ENCODE measurements around the gene CHAF1B. TPM values are rescaled to one million over a fixed set of nuclear protein-coding genes. Genes with fewer than 3 reads are reported as not detected.

Gene CHAF1B
- total and polyA plus RNA-seq, 9 donors = 1.6 to 3.9 (median 2.7) TPM

DNA sequence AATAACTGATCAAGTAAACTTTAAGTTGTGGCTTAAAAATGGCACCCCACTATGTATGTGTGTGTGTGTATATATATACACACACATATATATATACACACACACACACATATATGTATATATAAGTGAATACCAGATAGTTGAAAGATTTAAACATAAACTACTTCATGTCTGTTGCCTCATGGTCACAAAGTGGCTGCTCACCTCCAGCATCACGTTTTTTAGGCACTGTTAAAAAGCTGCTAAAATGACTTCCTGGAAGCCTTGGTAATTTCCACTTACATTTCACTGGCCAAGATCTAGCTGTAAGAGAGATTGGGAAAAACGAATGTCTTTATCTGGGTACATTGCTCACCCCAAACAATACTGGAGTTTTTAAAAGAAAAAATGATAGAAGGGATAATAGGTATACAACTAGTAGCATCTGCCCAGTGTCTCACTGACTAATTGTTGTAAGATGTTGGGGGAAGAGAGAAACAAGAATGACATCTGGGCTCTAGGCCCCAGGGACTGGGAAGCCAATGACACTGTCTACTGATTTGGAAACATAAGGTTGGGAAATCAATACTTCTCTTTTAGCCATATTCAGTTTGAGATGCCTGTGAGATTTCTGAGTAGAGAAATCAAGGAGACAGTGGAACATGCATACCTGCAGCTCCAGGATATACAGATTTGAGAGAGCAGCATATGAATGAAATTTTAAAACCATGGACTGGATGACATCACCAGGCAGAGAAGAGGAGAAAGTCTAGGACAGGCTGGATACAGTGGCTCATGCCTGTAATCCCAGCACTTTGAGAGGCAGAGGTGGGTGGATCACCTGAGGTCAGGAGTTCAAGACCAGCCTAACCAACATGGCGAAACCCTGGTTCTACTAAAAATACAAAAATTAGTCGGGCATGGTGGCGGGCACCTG lies 51.9 kb downstream of the CHAF1B start:
- intact Hi-C loops (cut with DNase I) = no loop called here
- Histone ChIP-seq H3K4me3 (no peak overlapping the region), H3K27ac (no peak overlapping the region), H3K27me3 (no peaks in the 10 kb centered on the region), H3K36me3 (no peaks in the 10 kb centered on the region), H3K4me1 (ENCODE audit: insufficient read depth) (peaks cover 3% of the 10 kb centered on the region), H3K9me3 (no peaks in the 10 kb centered on the region)
- 67 to 83% (median 68%) methylated on average over 5 of the region's 5 CpGs for WGBS, 3 donors
- DNase-seq = no peak
- TF ChIP-seq EP300 (IDR thresholded peaks at IDR 0.05) = no peak
- TF ChIP-seq POLR2A (IDR thresholded peaks at IDR 0.05) = no peak
- TF ChIP-seq, protein P1, sequence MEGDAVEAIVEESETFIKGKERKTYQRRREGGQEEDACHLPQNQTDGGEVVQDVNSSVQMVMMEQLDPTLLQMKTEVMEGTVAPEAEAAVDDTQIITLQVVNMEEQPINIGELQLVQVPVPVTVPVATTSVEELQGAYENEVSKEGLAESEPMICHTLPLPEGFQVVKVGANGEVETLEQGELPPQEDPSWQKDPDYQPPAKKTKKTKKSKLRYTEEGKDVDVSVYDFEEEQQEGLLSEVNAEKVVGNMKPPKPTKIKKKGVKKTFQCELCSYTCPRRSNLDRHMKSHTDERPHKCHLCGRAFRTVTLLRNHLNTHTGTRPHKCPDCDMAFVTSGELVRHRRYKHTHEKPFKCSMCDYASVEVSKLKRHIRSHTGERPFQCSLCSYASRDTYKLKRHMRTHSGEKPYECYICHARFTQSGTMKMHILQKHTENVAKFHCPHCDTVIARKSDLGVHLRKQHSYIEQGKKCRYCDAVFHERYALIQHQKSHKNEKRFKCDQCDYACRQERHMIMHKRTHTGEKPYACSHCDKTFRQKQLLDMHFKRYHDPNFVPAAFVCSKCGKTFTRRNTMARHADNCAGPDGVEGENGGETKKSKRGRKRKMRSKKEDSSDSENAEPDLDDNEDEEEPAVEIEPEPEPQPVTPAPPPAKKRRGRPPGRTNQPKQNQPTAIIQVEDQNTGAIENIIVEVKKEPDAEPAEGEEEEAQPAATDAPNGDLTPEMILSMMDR (IDR thresholded peaks at IDR 0.05) = no peak

GRCh38 chr21:36437745-36438128 lies 52.5 kb downstream of the CHAF1B start:
- DNase-seq = peak in 2 of 5 donors; percentile 62 to 75
- Histone ChIP-seq H3K4me3 (no peak overlapping the region), H3K27me3 (no peaks in the 10 kb centered on the region), H3K9me3 (no peaks in the 10 kb centered on the region), H3K27ac (no peak overlapping the region), H3K36me3 (no peaks in the 10 kb centered on the region), H3K4me1 (ENCODE audit: insufficient read depth) (peaks cover 3% of the 10 kb centered on the region)
- TF ChIP-seq, protein P1 (IDR thresholded peaks at IDR 0.05) = no peak
- TF ChIP-seq POLR2A (IDR thresholded peaks at IDR 0.05) (no peak), EP300 (IDR thresholded peaks at IDR 0.05) (no peak)
- intact Hi-C loops (cut with DNase I) = no loop called here
- WGBS, 3 donors = 3 to 13% (median 7%) methylated on average over 6 of the region's 6 CpGs

- H3K4me1 ChIP-seq (ENCODE audit: insufficient read depth) = peaks cover 3% of the 10 kb centered on the region
- intact Hi-C loops (cut with DNase I) = no loop called here
- no peak overlapping the region for H3K4me3 ChIP-seq
- H3K27ac ChIP-seq = no peak overlapping the region
- no peak for DNase-seq
- TF ChIP-seq, protein P1 (IDR thresholded peaks at IDR 0.05) = no peak
- TF ChIP-seq POLR2A (IDR thresholded peaks at IDR 0.05) = no peak
- no peak for TF ChIP-seq EP300 (IDR thresholded peaks at IDR 0.05)
- WGBS, 3 donors = 92 to 97% (median 95%) methylated on average over 6 of the region's 6 CpGs
- no peaks in the 10 kb centered on the region for H3K27me3 ChIP-seq
- H3K36me3 ChIP-seq = no peaks in the 10 kb centered on the region
- H3K9me3 ChIP-seq = no peaks in the 10 kb centered on the region
Measured at GRCh38 chr21:36441715-36442114, 56.5 kb downstream of the CHAF1B start.

DNA sequence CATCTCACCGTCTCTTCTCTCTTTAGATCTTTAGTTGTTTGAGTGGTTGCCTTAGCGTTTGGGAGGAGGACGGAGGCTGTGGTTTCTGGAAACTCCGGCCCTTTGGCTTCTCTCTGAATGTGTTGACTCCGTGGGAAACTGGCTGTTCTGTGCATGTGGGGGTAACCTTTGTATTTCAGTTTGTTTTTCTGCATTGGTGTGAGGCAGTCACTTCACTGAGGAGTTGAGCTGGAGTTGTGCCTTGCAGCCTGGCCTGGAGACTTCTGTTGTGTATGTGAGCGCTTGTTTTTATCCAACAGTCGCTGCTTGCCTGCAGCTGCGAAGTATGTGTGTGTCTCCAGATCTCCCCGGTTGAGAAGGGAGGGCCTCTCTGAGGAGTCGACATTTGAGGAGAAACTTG lies 61.1 kb downstream of the CHAF1B start:
- Histone ChIP-seq H3K36me3 (no peaks in the 10 kb centered on the region), H3K27me3 (no peaks in the 10 kb centered on the region), H3K9me3 (no peaks in the 10 kb centered on the region), H3K4me1 (ENCODE audit: insufficient read depth) (no peaks in the 10 kb centered on the region), H3K27ac (no peak overlapping the region), H3K4me3 (no peak overlapping the region)
- DNase-seq = no peak
- intact Hi-C loops (cut with DNase I) = no loop called here
- TF ChIP-seq, protein P1 (IDR thresholded peaks at IDR 0.05) = no peak
- TF ChIP-seq EP300 (IDR thresholded peaks at IDR 0.05) (no peak), POLR2A (IDR thresholded peaks at IDR 0.05) (no peak)
- 29 to 34% (median 31%) methylated on average over 10 of the region's 10 CpGs for WGBS, 3 donors

Measured in ovary (tissue), 9 donors.